ENCODE measurements around the gene LITAF. TPM values are rescaled to one million over a fixed set of nuclear protein-coding genes. Genes with fewer than 3 reads are reported as not detected.

The LITAF gene
- total and polyA plus RNA-seq, 3 donors from 2014 or later = 9.9 to 31.5 (median 13.6) TPM

DNA sequence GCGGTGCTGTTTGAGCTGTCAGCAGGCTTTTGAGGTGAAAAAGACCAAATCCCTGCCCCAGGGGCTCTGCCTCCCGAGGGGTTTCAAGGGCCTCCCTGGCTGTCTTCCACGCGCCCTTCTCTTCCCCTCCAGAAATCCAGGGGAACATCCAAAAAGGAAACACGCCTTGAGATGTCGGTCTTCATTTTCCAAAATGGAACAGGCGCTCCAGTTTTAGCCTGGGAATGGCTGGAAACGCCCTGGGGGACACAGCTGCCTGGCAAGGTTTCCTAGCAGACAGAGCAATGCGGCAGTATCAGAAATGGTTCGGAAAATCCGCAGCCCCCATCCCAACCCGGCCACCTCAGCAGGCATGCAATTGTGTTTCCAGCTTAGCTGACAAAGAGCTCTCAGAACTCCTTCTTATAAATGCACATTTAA, 16.6 kb upstream of the LITAF start:
- 31 to 33% methylated on average over 11 to 12 of the region's 12 CpGs for WGBS, 2 donors
- H3K4me3 ChIP-seq = no peak overlapping the region
- H3K4me1 ChIP-seq = peaks cover 6% of the 10 kb centered on the region
- DNase-seq = no peak
- intact Hi-C loops (cut with DNase I; ENCODE audit: low total_unique reads) = no loop called here
- TF ChIP-seq POLR2A (IDR thresholded peaks at IDR 0.05) (no peak), CTCF (IDR thresholded peaks at IDR 0.05) (no peak)
- no peaks in the 10 kb centered on the region for H3K27me3 ChIP-seq
- no peaks in the 10 kb centered on the region for H3K9me3 ChIP-seq
- no peak overlapping the region for H3K27ac ChIP-seq
- H3K36me3 ChIP-seq (ENCODE audit: low read depth, missing control alignments) = no peaks in the 10 kb centered on the region

DNA sequence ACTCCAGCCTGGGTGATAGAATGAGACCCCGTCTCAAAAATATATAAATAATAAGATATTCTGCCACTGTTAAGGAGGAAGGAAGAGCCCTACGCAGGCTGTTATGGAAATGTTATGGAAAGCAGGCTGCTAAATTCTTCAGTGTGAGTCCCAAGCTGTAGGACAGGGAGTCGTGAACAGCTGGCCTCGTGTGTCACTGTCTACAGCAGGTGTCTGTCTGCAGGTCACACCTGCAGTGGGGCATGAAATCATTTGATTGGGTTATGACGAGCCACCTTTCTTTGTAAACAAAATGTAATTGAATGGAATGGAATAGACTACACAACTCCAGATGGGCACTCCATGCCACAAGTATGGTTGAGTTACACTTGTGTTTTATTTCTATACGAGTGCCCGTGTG, 15.6 kb upstream of the LITAF start:
- Histone ChIP-seq H3K27ac (no peak overlapping the region), H3K27me3 (no peaks in the 10 kb centered on the region), H3K4me3 (no peak overlapping the region), H3K36me3 (ENCODE audit: low read depth, missing control alignments) (no peaks in the 10 kb centered on the region), H3K4me1 (peaks cover 9% of the 10 kb centered on the region), H3K9me3 (no peaks in the 10 kb centered on the region)
- no peak for TF ChIP-seq CTCF (IDR thresholded peaks at IDR 0.05)
- TF ChIP-seq POLR2A (IDR thresholded peaks at IDR 0.05) = no peak
- DNase-seq = no peak
- intact Hi-C loops (cut with DNase I; ENCODE audit: low total_unique reads) = no loop called here
- WGBS, 2 donors = 87 to 92% methylated on average over 7 of the region's 7 CpGs

GRCh38 chr16:11601911-11602310, 15.2 kb upstream of the LITAF start:
- TF ChIP-seq POLR2A (IDR thresholded peaks at IDR 0.05) = no peak
- TF ChIP-seq CTCF (IDR thresholded peaks at IDR 0.05) = no peak
- Histone ChIP-seq H3K4me1 (peaks cover 9% of the 10 kb centered on the region), H3K27ac (no peak overlapping the region), H3K4me3 (no peak overlapping the region), H3K9me3 (no peaks in the 10 kb centered on the region), H3K27me3 (no peaks in the 10 kb centered on the region), H3K36me3 (ENCODE audit: low read depth, missing control alignments) (no peaks in the 10 kb centered on the region)
- 96 to 98% methylated on average over 8 of the region's 8 CpGs for WGBS, 2 donors
- intact Hi-C loops (cut with DNase I; ENCODE audit: low total_unique reads) = no loop called here
- no peak for DNase-seq

DNA sequence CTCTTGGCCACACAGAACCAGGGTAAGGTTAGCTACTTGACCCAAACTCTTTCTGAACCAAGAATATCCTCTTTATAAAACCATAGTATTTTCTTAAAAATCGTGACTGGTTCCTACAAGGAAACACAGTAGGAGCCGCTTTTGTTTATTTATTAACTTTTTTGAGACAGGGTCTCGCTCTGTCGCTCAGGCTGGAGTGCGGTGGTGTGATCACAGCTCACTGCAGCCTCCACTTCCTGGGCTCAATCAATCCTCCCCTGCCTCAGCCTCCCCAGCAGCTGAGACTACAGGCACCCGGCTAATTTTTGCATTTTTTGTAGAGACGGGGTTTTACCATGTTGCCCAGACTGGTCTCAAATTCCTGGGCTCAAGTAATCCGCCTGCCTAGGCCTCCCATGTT, 14.7 kb upstream of the LITAF start:
- Histone ChIP-seq H3K36me3 (ENCODE audit: low read depth, missing control alignments) (no peaks in the 10 kb centered on the region), H3K4me1 (peaks cover 9% of the 10 kb centered on the region), H3K27me3 (no peaks in the 10 kb centered on the region), H3K27ac (no peak overlapping the region), H3K4me3 (no peak overlapping the region), H3K9me3 (no peaks in the 10 kb centered on the region)
- DNase-seq = no peak
- intact Hi-C loops (cut with DNase I; ENCODE audit: low total_unique reads) = no loop called here
- 93 to 96% methylated on average over 7 to 8 of the region's 8 CpGs for WGBS, 2 donors
- TF ChIP-seq POLR2A (IDR thresholded peaks at IDR 0.05) = no peak
- no peak for TF ChIP-seq CTCF (IDR thresholded peaks at IDR 0.05)

- no peak for DNase-seq
- intact Hi-C loops (cut with DNase I; ENCODE audit: low total_unique reads) = no loop called here
- 82 to 91% methylated on average over 4 of the region's 4 CpGs for WGBS, 2 donors
Observed at GRCh38 chr16:11599579-11599978, 12.9 kb upstream of the LITAF start.

More at GRCh38 chr16:11599579-11599978, 12.9 kb upstream of the LITAF start:
- no peak for TF ChIP-seq CTCF (IDR thresholded peaks at IDR 0.05)
- TF ChIP-seq POLR2A (IDR thresholded peaks at IDR 0.05) = no peak
- Histone ChIP-seq H3K4me3 (no peak overlapping the region), H3K36me3 (ENCODE audit: low read depth, missing control alignments) (no peaks in the 10 kb centered on the region), H3K27ac (no peak overlapping the region), H3K9me3 (no peaks in the 10 kb centered on the region), H3K4me1 (peaks cover 9% of the 10 kb centered on the region), H3K27me3 (no peaks in the 10 kb centered on the region)

All from testis (tissue), 3 donors.